A549 (cell line): ENCODE data around the gene PAPPA2. TPM values are rescaled to one million over a fixed set of nuclear protein-coding genes. Genes with fewer than 3 reads are reported as not detected.

ENCODE experiments used
- ATAC-seq, 2 experiments: fragments of 200-7000 bp in 1 of 2; fragments of >200 bp in 1 of 2; cut with Nextera tagmentation in 1 of 2; cut with Tn5 transposase in 1 of 2; 3 replicates each; pipeline versions ENCODE4 v1.8.0 to v1.9.1; 2018 to 2020; ENCODE audit warnings: mild to moderate bottlenecking in 1 of 2, moderate library complexity in 1 of 2
- CTCF ChIA-PET: fragments of 300-600 bp; sonication (Branson Sonifier 250); formaldehyde crosslinking; extraction: SDS; loops from one replicate; lab custom pipeline; 2021; ENCODE audit warnings: antibody characterized with exemption, inconsistent platforms; lab: Yijun Ruan, JAX
- POLR2A ChIA-PET: fragments of 350-600 bp; formaldehyde crosslinking; extraction: SDS; loops from one replicate; lab custom pipeline; 2021; ENCODE audit warnings: antibody characterized with exemption, inconsistent platforms; lab: Yijun Ruan, JAX
- DNase-seq, 2 experiments: peaks; one replicate each; pipeline versions ENCODE4 v3.0.0 to v3.0.0-alpha.2; 2011 to 2016; ENCODE audit warnings: low read depth in 1 of 2, low spot score in 1 of 2
- FAIRE-seq: peaks from 2 replicates; lab custom pipeline; 2011; peaks lifted over from hg19 to GRCh38; lab: Jason Lieb, UNC
- H3K27ac ChIP-seq, 2 experiments: fragments of >200 bp; sonication (Bioruptor Twin); formaldehyde crosslinking; 3 replicates each; pipeline ENCODE4 v1.5.1; 2016 to 2017
- H3K4me1 ChIP-seq: fragments of >200 bp; sonication (Bioruptor Twin); formaldehyde crosslinking; 3 replicates; pipeline ENCODE4 v1.6.1; 2016
- H3K4me2 ChIP-seq: fragments of >200 bp; sonication (Bioruptor Twin); formaldehyde crosslinking; 3 replicates; pipeline ENCODE4 v1.6.1; 2016
- H3K4me3 ChIP-seq: fragments of >200 bp; sonication (Bioruptor Twin); formaldehyde crosslinking; 3 replicates; pipeline ENCODE4 v1.5.1; 2016
- H3K9me3 ChIP-seq: fragments of >200 bp; sonication (Bioruptor Twin); formaldehyde crosslinking; 3 replicates; pipeline ENCODE4 v1.6.1; 2016
- CBX8 ChIP-seq: fragments of 200-600 bp; sonication (generic); IDR thresholded peaks from 2 replicates; pipeline ENCODE4 v1.6.1; 2016
- CTCF ChIP-seq: fragments of >200 bp; sonication (Bioruptor Twin); formaldehyde crosslinking; IDR thresholded peaks from 3 replicates; pipeline ENCODE4 v1.5.1; 2016
- E2F6 ChIP-seq: IDR thresholded peaks from 2 replicates; pipeline ENCODE4 v1.6.1; 2012; ENCODE audit warnings: low read depth, borderline replicate concordance
- EP300 ChIP-seq, 2 experiments: fragments of >200 bp; sonication (Bioruptor Twin); formaldehyde crosslinking; IDR thresholded peaks; 2 replicates in 1 of 2; 3 replicates in 1 of 2; pipeline ENCODE4 v1.6.1; 2016 to 2017
- FOSB ChIP-seq: fragments of 250-450 bp; sonication (Bioruptor Pico); IDR thresholded peaks from 2 replicates; pipeline ENCODE4 v1.5.0; 2020; ENCODE audit warnings: mild to moderate bottlenecking, moderate library complexity
- FOSL2 ChIP-seq, 2 experiments: fragments of 450-650 bp in 1 of 2; fragments of >200 bp in 1 of 2; sonication (Bioruptor Twin) in 1 of 2; formaldehyde crosslinking; IDR thresholded peaks; 2 replicates each; pipeline versions ENCODE4 v1.5.0 to v1.6.1; 2016 to 2020; ENCODE audit warnings: mild to moderate bottlenecking in 1 of 2, moderate library complexity in 1 of 2
- FOXS1 ChIP-seq: fragments of 250-450 bp; sonication (Bioruptor Pico); IDR thresholded peaks from 2 replicates; pipeline ENCODE4 v1.5.0; 2020; ENCODE audit warnings: mild to moderate bottlenecking, moderate library complexity
- GATA3 ChIP-seq: IDR thresholded peaks from 2 replicates; pipeline ENCODE4 v1.6.1; 2012; ENCODE audit warnings: borderline replicate concordance
- HES2 ChIP-seq: fragments of >200 bp; sonication (Bioruptor Twin); formaldehyde crosslinking; IDR thresholded peaks from 2 replicates; pipeline ENCODE4 v1.6.1; 2016
- KDM5A ChIP-seq: fragments of 200-600 bp; sonication (generic); IDR thresholded peaks from 2 replicates; pipeline ENCODE4 v1.6.1; 2016; ENCODE audit warnings: antibody characterized with exemption, mild to moderate bottlenecking
- MAZ ChIP-seq: fragments of 150-350 bp; IDR thresholded peaks from 2 replicates; pipeline ENCODE4 v1.6.1; 2014; ENCODE audit warnings: antibody characterized with exemption, low read depth, low read length, borderline replicate concordance
- NFE2L2 ChIP-seq: fragments of 150-350 bp; conservative IDR thresholded peaks from 2 replicates; pipeline ENCODE4 v1.6.1; 2014; ENCODE audit warnings: low read length
- PHF8 ChIP-seq: fragments of 200-600 bp; sonication (generic); IDR thresholded peaks from 2 replicates; pipeline ENCODE4 v1.6.1; 2016; ENCODE audit warnings: low read depth, mild to moderate bottlenecking, antibody characterized with exemption, moderate library complexity, borderline replicate concordance
- POLR2AphosphoS2 ChIP-seq: conservative IDR thresholded peaks from 2 replicates; pipeline ENCODE4 v1.6.1; 2012; ENCODE audit warnings: low read length, improper control_type of control experiment, inconsistent platforms
- SREBF2 ChIP-seq: fragments of 450-650 bp; IDR thresholded peaks from 2 replicates; pipeline ENCODE4 v1.6.1; 2014; ENCODE audit warnings: mild to moderate bottlenecking, moderate library complexity
- TP53 ChIP-seq: fragments of 250-450 bp; sonication (Bioruptor Pico); IDR thresholded peaks from 2 replicates; pipeline ENCODE4 v1.5.0; 2021; ENCODE audit warnings: mild to moderate bottlenecking, moderate library complexity
- ZC3H11A ChIP-seq: fragments of 450-650 bp; IDR thresholded peaks from 2 replicates; pipeline ENCODE4 v1.6.1; 2014; ENCODE audit warnings: antibody characterized with exemption, mild to moderate bottlenecking
- WGBS: methylation state at CpG from one replicate; pipeline ENCODE4 v1.1.6; 2017; ENCODE audit errors: missing lambda C conversion rate; 5-methylcytosine and 5-hydroxymethylcytosine counted together
- polyA plus RNA-seq, 4 experiments: library from polyadenylated mRNA; depleted of rRNA in 3 of 4; stranded (reverse); fragments of >200 nt; fragmentation: RNase III in 1 of 4; extraction: RNeasy Plus Mini Kit Qiagen cat#74134 plus additional on column Dnase treatment in 1 of 4; gene quantifications; 2 replicates in 3 of 4; 3 replicates in 1 of 4; pipeline ENCODE4 v1.2.3, GENCODE V29; 2011 to 2017
- TF ChIP-seq, protein P1 (sequence below): fragments of 200-600 bp; sonication (generic); IDR thresholded peaks from 2 replicates; pipeline ENCODE4 v1.6.1; 2016; ENCODE audit warnings: antibody characterized with exemption, mild to moderate bottlenecking, moderate library complexity

Gene PAPPA2
- polyA plus RNA-seq, 2 of the 4 experiments (the other 2 are of a cell fraction): 0.03 to 0.72 TPM

DNA sequence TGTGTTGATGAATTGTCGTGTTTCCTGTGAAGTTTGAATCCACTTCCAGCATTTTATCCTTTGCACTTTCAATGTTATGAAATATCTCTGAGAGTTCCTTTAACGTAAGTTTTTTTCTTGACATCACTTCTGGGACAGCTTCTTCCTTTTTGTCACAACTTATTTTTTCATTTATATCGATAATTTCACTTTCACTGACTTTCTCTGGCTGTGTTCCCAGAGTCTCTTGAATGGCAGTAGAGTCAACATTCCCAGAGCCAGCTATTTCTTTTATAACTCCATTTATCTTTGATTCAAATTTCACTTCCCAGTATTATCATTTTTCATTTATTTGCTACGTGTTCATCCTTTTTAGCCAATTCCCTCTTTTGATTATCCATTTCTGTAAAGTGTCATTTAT, 256.5 kb downstream of the PAPPA2 start:
- ATAC-seq (no peak), FAIRE-seq (no peak), DNase-seq (no peak)
- TF ChIP-seq POLR2AphosphoS2 (no peak), FOXS1 (no peak), ZC3H11A (no peak), HES2 (no peak), KDM5A (no peak), GATA3 (no peak), CTCF (no peak), PHF8 (no peak), NFE2L2 (no peak), E2F6 (no peak), TP53 (CRISPR knock-in tag) (no peak), SREBF2 (no peak), FOSB (no peak), FOSL2 (IDR thresholded peaks at IDR 0.05) (no peak), FOSL2 (CRISPR knock-in tag; IDR thresholded peaks at IDR 0.05) (no peak), MAZ (no peak)
- TF ChIP-seq, protein P1, sequence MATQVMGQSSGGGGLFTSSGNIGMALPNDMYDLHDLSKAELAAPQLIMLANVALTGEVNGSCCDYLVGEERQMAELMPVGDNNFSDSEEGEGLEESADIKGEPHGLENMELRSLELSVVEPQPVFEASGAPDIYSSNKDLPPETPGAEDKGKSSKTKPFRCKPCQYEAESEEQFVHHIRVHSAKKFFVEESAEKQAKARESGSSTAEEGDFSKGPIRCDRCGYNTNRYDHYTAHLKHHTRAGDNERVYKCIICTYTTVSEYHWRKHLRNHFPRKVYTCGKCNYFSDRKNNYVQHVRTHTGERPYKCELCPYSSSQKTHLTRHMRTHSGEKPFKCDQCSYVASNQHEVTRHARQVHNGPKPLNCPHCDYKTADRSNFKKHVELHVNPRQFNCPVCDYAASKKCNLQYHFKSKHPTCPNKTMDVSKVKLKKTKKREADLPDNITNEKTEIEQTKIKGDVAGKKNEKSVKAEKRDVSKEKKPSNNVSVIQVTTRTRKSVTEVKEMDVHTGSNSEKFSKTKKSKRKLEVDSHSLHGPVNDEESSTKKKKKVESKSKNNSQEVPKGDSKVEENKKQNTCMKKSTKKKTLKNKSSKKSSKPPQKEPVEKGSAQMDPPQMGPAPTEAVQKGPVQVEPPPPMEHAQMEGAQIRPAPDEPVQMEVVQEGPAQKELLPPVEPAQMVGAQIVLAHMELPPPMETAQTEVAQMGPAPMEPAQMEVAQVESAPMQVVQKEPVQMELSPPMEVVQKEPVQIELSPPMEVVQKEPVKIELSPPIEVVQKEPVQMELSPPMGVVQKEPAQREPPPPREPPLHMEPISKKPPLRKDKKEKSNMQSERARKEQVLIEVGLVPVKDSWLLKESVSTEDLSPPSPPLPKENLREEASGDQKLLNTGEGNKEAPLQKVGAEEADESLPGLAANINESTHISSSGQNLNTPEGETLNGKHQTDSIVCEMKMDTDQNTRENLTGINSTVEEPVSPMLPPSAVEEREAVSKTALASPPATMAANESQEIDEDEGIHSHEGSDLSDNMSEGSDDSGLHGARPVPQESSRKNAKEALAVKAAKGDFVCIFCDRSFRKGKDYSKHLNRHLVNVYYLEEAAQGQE: no peak
- ChIA-PET CTCF (no interaction called here), POLR2A (no interaction called here)
- H3K27ac ChIP-seq: no peak overlapping the region
- H3K4me1 ChIP-seq: no peaks in the 10 kb centered on the region
- 2% methylated on average over 4 of the region's 4 CpGs for WGBS
- H3K4me3 ChIP-seq: no peak overlapping the region
- H3K9me3 ChIP-seq: no peaks in the 10 kb centered on the region
- H3K4me2 ChIP-seq: no peak overlapping the region

- H3K4me3 ChIP-seq: no peak overlapping the region
- TF ChIP-seq FOXS1 (no peak), GATA3 (no peak), EP300 (IDR thresholded peaks at IDR 0.05) (no peak), HES2 (no peak), CTCF (no peak), CBX8 (no peak)
- no peak overlapping the region for H3K27ac ChIP-seq
- ChIA-PET POLR2A (no interaction called here), CTCF (no interaction called here)
- ATAC-seq: no peak
- no peaks in the 10 kb centered on the region for H3K9me3 ChIP-seq
- FAIRE-seq: no peak
- 19% methylated on average over 1 of the region's 1 CpG for WGBS
- DNase-seq: no peak
- H3K4me1 ChIP-seq: no peaks in the 10 kb centered on the region
- no peak overlapping the region for H3K4me2 ChIP-seq
Observed at GRCh38 chr1:176720838-176721237, 257.9 kb downstream of the PAPPA2 start.
